ENCODE measurements around the gene DNTTIP2.

DNTTIP2 gene

GRCh38 chr1:93909146-93910050 is 30.4 kb upstream of the DNTTIP2 start, which contains the start of gene GCLM:
TSS of gene GCLM (minus strand) at chr1:93909430. CDS start at chr1:93909163, 267 bp downstream.
- H3K36me3 ChIP-seq = no peaks in the 10 kb centered on the region
- H3K27me3 ChIP-seq (ENCODE audit: insufficient read depth, low read depth, severe bottlenecking) = no peaks in the 10 kb centered on the region
- DNase-seq = peak; percentile 92
- TF ChIP-seq CTCF (IDR thresholded peaks at IDR 0.05; ENCODE audit: low read depth, low read length) = peak; percentile 96
- peaks cover 8% of the 10 kb centered on the region for H3K9me3 ChIP-seq (ENCODE audit: severe bottlenecking)
- H3K4me3 ChIP-seq (ENCODE audit: low read depth, low read length) = peak within 1 kb of the TSS; percentile 68
- peak within 1 kb of the TSS; percentile 76 for H3K27ac ChIP-seq

GRCh38 chr1:93908394-93909145 is 29.6 kb upstream of the DNTTIP2 start:
- peak overlapping the region; percentile 68 for H3K4me3 ChIP-seq (ENCODE audit: low read depth, low read length)
- H3K27me3 ChIP-seq (ENCODE audit: insufficient read depth, low read depth, severe bottlenecking) = no peaks in the 10 kb centered on the region
- H3K27ac ChIP-seq = peak overlapping the region; percentile 76
- DNase-seq = peak; percentile 17
- H3K36me3 ChIP-seq = no peaks in the 10 kb centered on the region
- TF ChIP-seq CTCF (IDR thresholded peaks at IDR 0.05; ENCODE audit: low read depth, low read length) = no peak
- peaks cover 8% of the 10 kb centered on the region for H3K9me3 ChIP-seq (ENCODE audit: severe bottlenecking)

GRCh38 chr1:93907718-93908117 is 28.7 kb upstream of the DNTTIP2 start:
- H3K4me3 ChIP-seq (ENCODE audit: low read depth, low read length) = peak overlapping the region; percentile 68; the same call in 1 of the 2 replicates

GRCh38 chr1:93906480-93906879 is 27.5 kb upstream of the DNTTIP2 start:
- TF ChIP-seq CTCF (IDR thresholded peaks at IDR 0.05; ENCODE audit: low read depth, low read length) = no peak
- no peak for DNase-seq

More at GRCh38 chr1:93907718-93908117, 28.7 kb upstream of the DNTTIP2 start:
- TF ChIP-seq CTCF (IDR thresholded peaks at IDR 0.05; ENCODE audit: low read depth, low read length) = no peak
- Histone ChIP-seq H3K36me3 (no peaks in the 10 kb centered on the region), H3K27ac (no peak overlapping the region), H3K9me3 (ENCODE audit: severe bottlenecking) (peaks cover 8% of the 10 kb centered on the region), H3K27me3 (ENCODE audit: insufficient read depth, low read depth, severe bottlenecking) (no peaks in the 10 kb centered on the region)
- no peak for DNase-seq

GRCh38 chr1:93905734-93906133 is 26.7 kb upstream of the DNTTIP2 start:
- H3K27ac ChIP-seq = no peak overlapping the region
- peaks cover 5% of the 10 kb centered on the region for H3K9me3 ChIP-seq (ENCODE audit: severe bottlenecking)
- DNase-seq = no peak
- TF ChIP-seq CTCF (IDR thresholded peaks at IDR 0.05; ENCODE audit: low read depth, low read length) = no peak
- H3K36me3 ChIP-seq = peaks cover 6% of the 10 kb centered on the region; the same call in 1 of the 2 replicates
- H3K4me3 ChIP-seq (ENCODE audit: low read depth, low read length) = no peak overlapping the region
- H3K27me3 ChIP-seq (ENCODE audit: insufficient read depth, low read depth, severe bottlenecking) = no peaks in the 10 kb centered on the region

More at GRCh38 chr1:93906480-93906879, 27.5 kb upstream of the DNTTIP2 start:
- Histone ChIP-seq H3K27me3 (ENCODE audit: insufficient read depth, low read depth, severe bottlenecking) (no peaks in the 10 kb centered on the region), H3K9me3 (ENCODE audit: severe bottlenecking) (peaks cover 8% of the 10 kb centered on the region), H3K4me3 (ENCODE audit: low read depth, low read length) (no peak overlapping the region), H3K27ac (no peak overlapping the region), H3K36me3 (no peaks in the 10 kb centered on the region)

Data from WERI-Rb-1 (cell line).